Measurements from ENCODE around the gene FAM174C. TPM values are rescaled to one million over a fixed set of nuclear protein-coding genes. Genes with fewer than 3 reads are reported as not detected.

FAM174C gene
- total RNA-seq, 1 experiment from 2014 or later, result 110 TPM

DNA sequence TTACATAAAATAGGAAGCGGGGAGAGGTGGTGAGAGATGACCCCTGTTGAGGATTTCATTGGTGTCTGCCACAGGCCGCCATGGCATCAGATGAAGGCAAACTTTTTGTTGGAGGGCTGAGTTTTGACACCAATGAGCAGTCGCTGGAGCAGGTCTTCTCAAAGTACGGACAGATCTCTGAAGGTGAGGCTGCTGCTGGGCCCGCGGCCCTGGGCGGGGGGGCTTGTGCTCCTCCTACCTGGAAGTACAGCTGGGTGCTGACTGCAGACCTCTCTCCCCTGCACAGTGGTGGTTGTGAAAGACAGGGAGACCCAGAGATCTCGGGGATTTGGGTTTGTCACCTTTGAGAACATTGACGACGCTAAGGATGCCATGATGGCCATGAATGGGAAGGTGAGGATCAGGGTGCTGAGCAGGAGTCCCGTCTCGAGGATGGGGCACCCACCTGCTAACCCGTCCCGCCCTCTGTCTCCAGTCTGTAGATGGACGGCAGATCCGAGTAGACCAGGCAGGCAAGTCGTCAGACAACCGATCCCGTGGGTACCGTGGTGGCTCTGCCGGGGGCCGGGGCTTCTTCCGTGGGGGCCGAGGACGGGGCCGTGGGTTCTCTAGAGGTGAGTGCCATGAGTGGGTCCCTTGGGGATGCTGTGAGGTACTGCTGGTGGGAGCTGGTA is 4.3 kb upstream of the FAM174C start:
- Histone ChIP-seq H3K4me1 (ENCODE audit: insufficient read depth, low read length) (peaks cover 71% of the 10 kb centered on the region), H3K9me3 (ENCODE audit: low read length) (no peaks in the 10 kb centered on the region), H3K79me2 (ENCODE audit: low read length) (peaks cover 58% of the 10 kb centered on the region), H3K36me3 (ENCODE audit: low read depth, low read length) (peaks cover 6% of the 10 kb centered on the region; the same call in 1 of the 2 replicates), H3K27me3 (ENCODE audit: low read length) (no peaks in the 10 kb centered on the region), H4K20me1 (ENCODE audit: low read length) (no peaks in the 10 kb centered on the region), H3K4me2 (ENCODE audit: low read length) (peak overlapping the region; percentile 98), H3K9ac (ENCODE audit: low read length) (peak overlapping the region; percentile 85), H3F3A (ENCODE audit: low read length, unreplicated experiment) (no peaks in the 10 kb centered on the region), H2AFZ (ENCODE audit: low read length) (no peak overlapping the region), H3K27ac (ENCODE audit: low read length) (peak overlapping the region; percentile 94; the same call in 1 of the 2 replicates), H3K9me2 (replicated peaks; ENCODE audit: low read length) (no peaks in the 10 kb centered on the region), H3K4me3 (ENCODE audit: low read length) (peak overlapping the region; percentile 71)
- POLR2A ChIA-PET (ENCODE audit: unreplicated experiment), result no interaction called here
- TF ChIP-seq, protein P1, sequence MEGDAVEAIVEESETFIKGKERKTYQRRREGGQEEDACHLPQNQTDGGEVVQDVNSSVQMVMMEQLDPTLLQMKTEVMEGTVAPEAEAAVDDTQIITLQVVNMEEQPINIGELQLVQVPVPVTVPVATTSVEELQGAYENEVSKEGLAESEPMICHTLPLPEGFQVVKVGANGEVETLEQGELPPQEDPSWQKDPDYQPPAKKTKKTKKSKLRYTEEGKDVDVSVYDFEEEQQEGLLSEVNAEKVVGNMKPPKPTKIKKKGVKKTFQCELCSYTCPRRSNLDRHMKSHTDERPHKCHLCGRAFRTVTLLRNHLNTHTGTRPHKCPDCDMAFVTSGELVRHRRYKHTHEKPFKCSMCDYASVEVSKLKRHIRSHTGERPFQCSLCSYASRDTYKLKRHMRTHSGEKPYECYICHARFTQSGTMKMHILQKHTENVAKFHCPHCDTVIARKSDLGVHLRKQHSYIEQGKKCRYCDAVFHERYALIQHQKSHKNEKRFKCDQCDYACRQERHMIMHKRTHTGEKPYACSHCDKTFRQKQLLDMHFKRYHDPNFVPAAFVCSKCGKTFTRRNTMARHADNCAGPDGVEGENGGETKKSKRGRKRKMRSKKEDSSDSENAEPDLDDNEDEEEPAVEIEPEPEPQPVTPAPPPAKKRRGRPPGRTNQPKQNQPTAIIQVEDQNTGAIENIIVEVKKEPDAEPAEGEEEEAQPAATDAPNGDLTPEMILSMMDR (conservative IDR thresholded peaks at IDR 0.05; ENCODE audit: low read depth, low read length), result no peak
- TF ChIP-seq EZH2phosphoT487 (IDR thresholded peaks at IDR 0.05; ENCODE audit: borderline replicate concordance, low read length) (no peak), EZH2 (IDR thresholded peaks at IDR 0.05; ENCODE audit: low read length, unreplicated experiment) (no peak)
- intact Hi-C loops (cut with micrococcal nuclease), result loop anchor here (10.0 kb wide), 1 partner anchor 84 kb away; a partner anchor contains a TSS
- CTCF ChIA-PET, result no interaction called here
- ATAC-seq (no peak), DNase-seq (no peak)
- no TSS peak for BruUV-seq (replicated peaks)

DNA sequence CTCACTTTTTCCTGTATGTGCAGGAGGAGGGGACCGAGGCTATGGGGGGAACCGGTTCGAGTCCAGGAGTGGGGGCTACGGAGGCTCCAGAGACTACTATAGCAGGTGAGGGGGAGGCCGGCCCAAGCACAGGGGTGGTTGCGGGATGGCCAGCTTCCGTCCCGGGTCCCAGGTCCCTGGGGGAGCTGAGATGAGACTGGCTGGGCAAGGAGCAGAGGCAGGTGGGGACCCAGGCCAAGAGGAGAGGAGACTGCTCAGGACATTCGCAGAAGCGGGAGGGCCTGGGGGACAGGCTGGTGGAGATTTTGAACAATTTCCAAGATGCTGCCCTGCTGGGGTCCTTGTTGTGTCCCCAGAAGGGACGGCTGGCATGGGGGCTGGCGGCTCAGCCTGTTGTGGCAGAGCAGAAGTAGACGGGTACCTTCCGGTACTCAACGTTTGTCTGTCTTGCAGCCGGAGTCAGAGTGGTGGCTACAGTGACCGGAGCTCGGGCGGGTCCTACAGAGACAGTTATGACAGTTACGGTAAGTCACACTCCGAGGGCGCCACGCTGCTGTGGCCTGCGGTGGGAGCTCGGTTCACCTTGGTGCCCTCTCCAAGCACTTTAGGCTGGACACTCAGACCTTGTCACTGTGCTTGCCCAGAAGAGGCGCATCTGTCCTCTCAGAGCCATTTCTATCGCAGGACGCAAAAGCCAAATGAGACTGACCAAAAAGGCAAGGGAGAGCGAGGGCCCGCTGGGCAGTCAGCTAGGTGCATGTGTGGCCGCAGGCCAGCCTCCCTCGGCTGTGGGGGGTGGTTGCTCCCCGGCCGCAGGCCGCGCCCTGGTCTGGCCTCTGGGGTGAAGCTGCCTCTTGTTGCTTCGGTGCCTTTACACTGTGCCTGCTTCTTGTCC is 3.6 kb upstream of the FAM174C start:
- intact Hi-C loops (cut with micrococcal nuclease), result loop anchor here (10.0 kb wide), 1 partner anchor 83 kb away; a partner anchor contains a TSS
- no TSS peak for BruUV-seq (replicated peaks)
- TF ChIP-seq EZH2phosphoT487 (IDR thresholded peaks at IDR 0.05; ENCODE audit: borderline replicate concordance, low read length) (no peak), EZH2 (IDR thresholded peaks at IDR 0.05; ENCODE audit: low read length, unreplicated experiment) (no peak)
- TF ChIP-seq, protein P1 (conservative IDR thresholded peaks at IDR 0.05; ENCODE audit: low read depth, low read length), result no peak
- no peaks in the 10 kb centered on the region for H3K9me2 ChIP-seq (replicated peaks; ENCODE audit: low read length)
- H3K4me3 ChIP-seq (ENCODE audit: low read length), result peak overlapping the region; percentile 71
- peak overlapping the region; percentile 17 for H3K27ac ChIP-seq (ENCODE audit: low read length)
- peak overlapping the region; percentile 98 for H3K4me2 ChIP-seq (ENCODE audit: low read length)
- peaks cover 65% of the 10 kb centered on the region for H3K79me2 ChIP-seq (ENCODE audit: low read length)
- POLR2A ChIA-PET (ENCODE audit: unreplicated experiment), result interaction anchor here (0.5 kb wide), 1 partner anchor 13 kb away, joined by 10 read pairs; no protein-coding TSS in a partner anchor
- no peaks in the 10 kb centered on the region for H3F3A ChIP-seq (ENCODE audit: low read length, unreplicated experiment)
- peaks cover 6% of the 10 kb centered on the region; the same call in 1 of the 2 replicates for H3K36me3 ChIP-seq (ENCODE audit: low read depth, low read length)
- DNase-seq (no peak), ATAC-seq (no peak)
- H3K9me3 ChIP-seq (ENCODE audit: low read length), result no peaks in the 10 kb centered on the region
- H3K27me3 ChIP-seq (ENCODE audit: low read length), result no peaks in the 10 kb centered on the region
- CTCF ChIA-PET, result interaction anchor here (0.7 kb wide), 1 partner anchor 28 kb away, joined by 6 read pairs; no protein-coding TSS in a partner anchor
- no peaks in the 10 kb centered on the region for H4K20me1 ChIP-seq (ENCODE audit: low read length)
- H3K4me1 ChIP-seq (ENCODE audit: insufficient read depth, low read length), result peaks cover 75% of the 10 kb centered on the region
- no peak overlapping the region for H2AFZ ChIP-seq (ENCODE audit: low read length)
- H3K9ac ChIP-seq (ENCODE audit: low read length), result peak overlapping the region; percentile 85
